Uterus (tissue), 4 donors: ENCODE data around the gene MS4A15. TPM values are rescaled to one million over a fixed set of nuclear protein-coding genes. Genes with fewer than 3 reads are reported as not detected.

Source experiments
- DNase-seq, 2 donors: peaks; one replicate each; pipeline ENCODE4 v3.0.0-alpha.2; 2019 to 2020
- H3K27ac ChIP-seq, 2 donors: fragments of 200-600 bp; sonication (generic); 1 replicate in 1 of 2; 2 replicates in 1 of 2; pipeline ENCODE4 v1.5.1; 2016 to 2018
- H3K27me3 ChIP-seq, 2 donors: fragments of 200-600 bp; sonication (generic); one replicate each; pipeline ENCODE4 v1.5.1; 2018 to 2019; ENCODE audit warnings: control low read depth in 1 of 2
- H3K36me3 ChIP-seq, 2 donors: fragments of 200-600 bp; sonication (generic); one replicate each; pipeline ENCODE4 v1.5.1; 2019; ENCODE audit warnings: control low read depth in 1 of 2
- H3K4me1 ChIP-seq, 2 donors: fragments of 200-600 bp; sonication (generic); one replicate each; pipeline ENCODE4 v1.5.1; 2018 to 2019; ENCODE audit warnings: control low read depth in 1 of 2
- H3K4me3 ChIP-seq, 2 donors: fragments of 200-600 bp; sonication (generic); 1 replicate in 1 of 2; 2 replicates in 1 of 2; pipeline ENCODE4 v1.5.1; 2018 to 2019; ENCODE audit warnings: mild to moderate bottlenecking in 1 of 2
- H3K9me3 ChIP-seq, 2 donors: fragments of 200-600 bp; sonication (generic); one replicate each; pipeline ENCODE4 v1.5.1; 2019; ENCODE audit warnings: control low read depth in 1 of 2
- POLR2A ChIP-seq, 2 donors: fragments of 450-650 bp; IDR thresholded peaks; one replicate each; pipeline ENCODE4 v1.6.1; 2016; ENCODE audit warnings: antibody characterized with exemption in 2 of 2, mild to moderate bottlenecking in 1 of 2, moderate library complexity in 1 of 2
- intact Hi-C: fragments of 100-400 bp; cut with DNase I; formaldehyde crosslinking; loops from one replicate; pipeline ENCODE4 v1.15.1; 2023; ENCODE audit warnings: low total_unique reads
- total RNA-seq, 4 donors: library from RNA; depleted of rRNA in 3 of 4; stranded (reverse); fragments of >200 nt in 3 of 4; gene quantifications; one replicate each; pipeline versions ENCODE4 v1.1.0 to v1.2.4, GENCODE V29; 2014 to 2023
- TF ChIP-seq, protein P1 (sequence below), 4 experiments: fragments of 200-600 bp in 2 of 4; fragments of 450-650 bp in 2 of 4; sonication (generic) in 2 of 4; IDR thresholded peaks; one replicate each; pipeline ENCODE4 v1.5.1; 2016 to 2019; ENCODE audit warnings: antibody characterized with exemption in 4 of 4, mild to moderate bottlenecking in 2 of 4, moderate library complexity in 1 of 4
- donor health status: DM: yes; HTN: yes; CAD: no.

Gene MS4A15
- total RNA-seq, 4 donors from 2014 or later, result not detected

DNA sequence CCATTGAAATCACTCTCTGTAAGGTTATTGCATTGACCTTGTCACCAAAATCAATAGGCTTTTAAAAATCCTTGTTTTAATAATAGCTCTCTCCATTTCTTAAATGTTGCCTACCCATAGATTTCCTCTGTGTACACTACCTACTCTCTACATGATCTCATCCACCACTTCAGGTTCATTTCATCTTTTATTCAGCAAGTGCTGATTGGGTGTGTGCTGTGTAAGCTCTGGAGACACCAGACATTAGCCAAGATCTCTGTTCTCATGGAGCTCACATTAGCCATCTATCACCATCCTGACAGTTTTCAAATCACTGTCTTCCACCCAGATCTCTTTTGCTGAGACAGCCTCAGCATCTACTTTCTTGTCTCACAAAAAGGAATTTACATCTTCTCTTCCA, 24.1 kb downstream of the MS4A15 start:
- Histone ChIP-seq H3K27ac (no peak overlapping the region), H3K9me3 (no peaks in the 10 kb centered on the region), H3K4me1 (no peaks in the 10 kb centered on the region), H3K4me3 (no peak overlapping the region), H3K27me3 (no peaks in the 10 kb centered on the region), H3K36me3 (no peaks in the 10 kb centered on the region)
- intact Hi-C loops, result no loop called here
- TF ChIP-seq, protein P1, sequence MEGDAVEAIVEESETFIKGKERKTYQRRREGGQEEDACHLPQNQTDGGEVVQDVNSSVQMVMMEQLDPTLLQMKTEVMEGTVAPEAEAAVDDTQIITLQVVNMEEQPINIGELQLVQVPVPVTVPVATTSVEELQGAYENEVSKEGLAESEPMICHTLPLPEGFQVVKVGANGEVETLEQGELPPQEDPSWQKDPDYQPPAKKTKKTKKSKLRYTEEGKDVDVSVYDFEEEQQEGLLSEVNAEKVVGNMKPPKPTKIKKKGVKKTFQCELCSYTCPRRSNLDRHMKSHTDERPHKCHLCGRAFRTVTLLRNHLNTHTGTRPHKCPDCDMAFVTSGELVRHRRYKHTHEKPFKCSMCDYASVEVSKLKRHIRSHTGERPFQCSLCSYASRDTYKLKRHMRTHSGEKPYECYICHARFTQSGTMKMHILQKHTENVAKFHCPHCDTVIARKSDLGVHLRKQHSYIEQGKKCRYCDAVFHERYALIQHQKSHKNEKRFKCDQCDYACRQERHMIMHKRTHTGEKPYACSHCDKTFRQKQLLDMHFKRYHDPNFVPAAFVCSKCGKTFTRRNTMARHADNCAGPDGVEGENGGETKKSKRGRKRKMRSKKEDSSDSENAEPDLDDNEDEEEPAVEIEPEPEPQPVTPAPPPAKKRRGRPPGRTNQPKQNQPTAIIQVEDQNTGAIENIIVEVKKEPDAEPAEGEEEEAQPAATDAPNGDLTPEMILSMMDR (IDR thresholded peaks at IDR 0.05), result no peak
- no peak for TF ChIP-seq POLR2A (IDR thresholded peaks at IDR 0.05)
- no peak for DNase-seq

DNA sequence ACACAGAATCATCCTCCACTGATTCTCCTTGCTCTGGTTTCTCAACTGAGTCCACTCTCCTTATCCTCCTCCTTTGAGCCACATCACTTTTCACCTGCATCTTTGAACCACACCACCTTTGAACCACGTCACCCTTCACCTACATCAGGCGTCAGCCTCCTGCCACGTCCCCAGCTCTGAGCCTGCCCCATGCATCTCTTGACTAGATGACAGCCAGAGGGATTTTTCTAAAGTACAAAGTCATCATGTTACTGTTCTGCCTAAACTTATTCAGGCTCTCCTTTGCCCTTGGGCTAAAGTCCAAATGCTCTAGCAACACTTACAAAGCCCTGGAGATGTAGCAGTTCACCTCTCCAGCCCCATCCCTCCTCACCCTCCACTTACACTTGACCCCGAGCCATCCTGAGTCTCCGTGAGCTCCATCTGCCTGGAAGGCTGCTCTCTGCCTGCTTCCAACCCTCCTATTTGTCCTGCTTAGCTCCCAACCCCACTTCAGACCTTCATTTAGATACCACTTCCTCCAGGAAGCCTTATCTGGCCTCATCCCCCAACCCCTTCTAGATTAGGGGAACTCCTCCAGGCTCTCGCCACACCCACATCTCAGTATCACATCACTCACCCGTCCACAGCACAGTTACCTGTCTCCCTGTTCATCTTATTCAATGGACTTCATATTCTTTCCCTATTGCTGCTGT, 24.8 kb downstream of the MS4A15 start:
- H3K36me3 ChIP-seq, result no peaks in the 10 kb centered on the region
- no peaks in the 10 kb centered on the region for H3K27me3 ChIP-seq
- intact Hi-C loops, result no loop called here
- no peak for DNase-seq
- TF ChIP-seq POLR2A (IDR thresholded peaks at IDR 0.05), result no peak
- TF ChIP-seq, protein P1 (IDR thresholded peaks at IDR 0.05), result no peak
- H3K4me3 ChIP-seq, result no peak overlapping the region
- H3K9me3 ChIP-seq, result no peaks in the 10 kb centered on the region
- H3K27ac ChIP-seq, result no peak overlapping the region
- no peaks in the 10 kb centered on the region for H3K4me1 ChIP-seq

DNA sequence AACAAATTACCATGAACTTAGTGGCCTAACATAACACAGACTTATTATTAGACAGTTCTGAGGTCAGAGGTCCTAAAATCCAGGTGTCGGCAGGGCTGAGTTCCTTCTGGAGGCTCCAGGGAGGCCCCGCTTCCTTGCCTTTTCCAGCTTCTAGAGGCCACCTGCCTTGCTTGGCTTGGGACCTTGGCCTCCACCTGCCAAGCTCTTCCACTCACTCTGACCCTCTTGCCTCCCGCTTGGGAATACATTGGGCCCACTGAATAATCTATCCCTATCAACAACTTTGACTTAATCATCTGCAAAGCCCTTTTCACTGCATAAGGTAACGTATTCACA, 25.3 kb downstream of the MS4A15 start:
- no peak overlapping the region for H3K4me3 ChIP-seq
- no peak for DNase-seq
- H3K27me3 ChIP-seq, result no peaks in the 10 kb centered on the region
- H3K4me1 ChIP-seq, result no peaks in the 10 kb centered on the region
- no peaks in the 10 kb centered on the region for H3K9me3 ChIP-seq
- no peak overlapping the region for H3K27ac ChIP-seq
- H3K36me3 ChIP-seq, result no peaks in the 10 kb centered on the region
- TF ChIP-seq, protein P1 (IDR thresholded peaks at IDR 0.05), result no peak
- no peak for TF ChIP-seq POLR2A (IDR thresholded peaks at IDR 0.05)
- intact Hi-C loops, result no loop called here

DNA sequence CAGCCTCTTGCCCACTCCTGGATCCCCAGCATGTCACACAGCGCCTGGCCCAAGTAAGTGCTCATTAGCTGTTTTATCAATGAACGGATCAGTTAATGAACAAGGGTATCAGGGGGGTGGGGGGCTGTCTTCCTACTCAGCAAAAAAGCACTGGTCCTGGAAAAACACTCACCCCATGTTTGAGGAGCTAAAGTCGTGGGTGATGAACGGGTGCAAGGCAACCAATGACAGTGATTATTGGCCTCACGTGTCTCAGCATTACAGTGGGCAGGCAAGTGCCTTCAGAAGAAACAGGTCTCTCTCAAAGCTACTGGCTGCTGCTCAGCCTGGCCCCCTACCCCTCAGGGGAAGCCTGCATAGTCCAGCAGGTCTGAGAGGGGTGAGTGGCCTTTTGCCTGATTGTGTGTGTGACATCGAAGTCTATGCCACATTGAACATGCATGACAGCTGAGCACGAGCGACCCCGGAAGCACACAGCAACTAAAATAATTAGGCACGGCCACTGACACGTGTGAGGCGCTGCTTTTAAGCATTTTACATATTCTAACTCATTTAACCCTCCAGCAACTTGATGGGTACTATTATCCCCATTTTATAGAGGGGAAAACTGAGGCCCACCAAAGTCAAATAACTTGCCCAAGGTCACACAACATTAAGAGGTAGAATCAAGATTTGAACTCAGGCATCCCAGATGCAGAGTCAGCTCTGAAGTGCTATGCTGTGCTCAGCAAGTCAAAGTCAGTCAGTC, 25.9 kb downstream of the MS4A15 start:
- DNase-seq, result no peak
- intact Hi-C loops, result no loop called here
- Histone ChIP-seq H3K4me1 (no peaks in the 10 kb centered on the region), H3K36me3 (no peaks in the 10 kb centered on the region), H3K9me3 (no peaks in the 10 kb centered on the region), H3K27me3 (no peaks in the 10 kb centered on the region), H3K4me3 (no peak overlapping the region), H3K27ac (no peak overlapping the region)
- TF ChIP-seq, protein P1 (IDR thresholded peaks at IDR 0.05), result no peak
- no peak for TF ChIP-seq POLR2A (IDR thresholded peaks at IDR 0.05)

DNA sequence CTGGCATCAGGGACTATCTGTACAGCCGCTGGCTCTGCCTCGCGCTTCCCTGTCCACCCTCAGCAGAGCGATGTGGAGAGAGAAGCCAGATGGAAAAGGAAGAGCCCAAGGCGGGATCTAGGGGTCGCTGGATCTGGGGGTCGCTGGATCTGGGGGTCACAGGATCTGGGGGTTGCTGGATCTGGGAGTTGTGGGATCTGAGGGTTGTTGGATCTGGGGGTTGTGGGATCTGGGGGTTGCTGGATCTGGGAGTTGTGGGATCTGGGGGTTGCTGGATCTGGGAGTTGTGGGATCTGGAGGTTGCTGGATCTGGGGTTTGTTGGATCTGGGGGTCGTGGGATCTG, 26.4 kb downstream of the MS4A15 start:
- Histone ChIP-seq H3K4me1 (no peaks in the 10 kb centered on the region), H3K27ac (no peak overlapping the region), H3K36me3 (no peaks in the 10 kb centered on the region), H3K4me3 (no peak overlapping the region), H3K27me3 (no peaks in the 10 kb centered on the region), H3K9me3 (no peaks in the 10 kb centered on the region)
- no peak for DNase-seq
- TF ChIP-seq POLR2A (IDR thresholded peaks at IDR 0.05), result no peak
- TF ChIP-seq, protein P1 (IDR thresholded peaks at IDR 0.05), result no peak
- intact Hi-C loops, result no loop called here
